ENCODE measurements around the gene PPP1R12B. TPM values are rescaled to one million over a fixed set of nuclear protein-coding genes. Genes with fewer than 3 reads are reported as not detected.
"Not testable (repeated sequence)": the region's sequence is repeated elsewhere in the genome, so short reads cannot be mapped to it uniquely, and the experiment has no call there.

Gene PPP1R12B
- total RNA-seq, 1 donor from 2014 or later: 13.5 TPM

- not testable (repeated sequence) for H3K27me3 Mint-ChIP-seq (ENCODE audit: low read depth); H3K4me1 Mint-ChIP-seq (ENCODE audit: low read depth); DNase-seq (ENCODE audit: low spot score); H3K4me3 Mint-ChIP-seq (ENCODE audit: low read depth); H3K9me3 Mint-ChIP-seq; H3K27ac Mint-ChIP-seq
- peaks cover 17% of the 10 kb centered on the region for H3K36me3 Mint-ChIP-seq (ENCODE audit: low read depth)
- intact Hi-C loops (cut with micrococcal nuclease): loop anchor here (5.0 kb wide), 1 partner anchor 72 kb away; no protein-coding TSS in a partner anchor
Observed at GRCh38 chr1:202499997-202500396, 151.5 kb downstream of the PPP1R12B start.

- no peaks in the 10 kb centered on the region for H3K27me3 Mint-ChIP-seq (ENCODE audit: low read depth)
- H3K36me3 Mint-ChIP-seq (ENCODE audit: low read depth): peaks cover 10% of the 10 kb centered on the region
- no peak overlapping the region for H3K4me3 Mint-ChIP-seq (ENCODE audit: low read depth)
- no peaks in the 10 kb centered on the region for H3K9me3 Mint-ChIP-seq
- no peak for DNase-seq (ENCODE audit: low spot score)
- H3K27ac Mint-ChIP-seq: no peak overlapping the region
- intact Hi-C loops (cut with micrococcal nuclease): loop anchor here (5.0 kb wide), 1 partner anchor 71 kb away; no protein-coding TSS in a partner anchor
- H3K4me1 Mint-ChIP-seq (ENCODE audit: low read depth): no peaks in the 10 kb centered on the region
Observed at GRCh38 chr1:202501281-202501680, 152.8 kb downstream of the PPP1R12B start.

GRCh38 chr1:202505356-202505755, 156.9 kb downstream of the PPP1R12B start:
- Mint-ChIP-seq H3K27ac (no peak overlapping the region), H3K9me3 (no peaks in the 10 kb centered on the region), H3K27me3 (ENCODE audit: low read depth) (no peaks in the 10 kb centered on the region), H3K4me3 (ENCODE audit: low read depth) (no peak overlapping the region), H3K4me1 (ENCODE audit: low read depth) (no peaks in the 10 kb centered on the region), H3K36me3 (ENCODE audit: low read depth) (peaks cover 5% of the 10 kb centered on the region)
- DNase-seq (ENCODE audit: low spot score): no peak
- intact Hi-C loops (cut with micrococcal nuclease): no loop called here

GRCh38 chr1:202505880-202506575, 157.5 kb downstream of the PPP1R12B start:
- DNase-seq (ENCODE audit: low spot score); intact Hi-C loops (cut with micrococcal nuclease); H3K4me1 Mint-ChIP-seq (ENCODE audit: low read depth); H3K27me3 Mint-ChIP-seq (ENCODE audit: low read depth); H3K4me3 Mint-ChIP-seq (ENCODE audit: low read depth); H3K27ac Mint-ChIP-seq; H3K9me3 Mint-ChIP-seq; H3K36me3 Mint-ChIP-seq (ENCODE audit: low read depth): not testable (repeated sequence)

- H3K4me3 Mint-ChIP-seq (ENCODE audit: low read depth); H3K9me3 Mint-ChIP-seq; DNase-seq (ENCODE audit: low spot score); H3K4me1 Mint-ChIP-seq (ENCODE audit: low read depth); H3K27ac Mint-ChIP-seq; intact Hi-C loops (cut with micrococcal nuclease); H3K36me3 Mint-ChIP-seq (ENCODE audit: low read depth); H3K27me3 Mint-ChIP-seq (ENCODE audit: low read depth): not testable (repeated sequence)
Observed at GRCh38 chr1:202508863-202509262, 160.4 kb downstream of the PPP1R12B start.

- H3K9me3 Mint-ChIP-seq; DNase-seq (ENCODE audit: low spot score); H3K36me3 Mint-ChIP-seq (ENCODE audit: low read depth); intact Hi-C loops (cut with micrococcal nuclease); H3K4me3 Mint-ChIP-seq (ENCODE audit: low read depth); H3K27me3 Mint-ChIP-seq (ENCODE audit: low read depth); H3K27ac Mint-ChIP-seq; H3K4me1 Mint-ChIP-seq (ENCODE audit: low read depth): not testable (repeated sequence)
Observed at GRCh38 chr1:202513875-202514274, 165.4 kb downstream of the PPP1R12B start.

- no peaks in the 10 kb centered on the region for H3K36me3 Mint-ChIP-seq (ENCODE audit: low read depth)
- H3K4me1 Mint-ChIP-seq (ENCODE audit: low read depth): peaks cover 10% of the 10 kb centered on the region
- no peak overlapping the region for H3K27ac Mint-ChIP-seq
- intact Hi-C loops (cut with micrococcal nuclease): no loop called here
- DNase-seq (ENCODE audit: low spot score): no peak
- no peaks in the 10 kb centered on the region for H3K27me3 Mint-ChIP-seq (ENCODE audit: low read depth)
- no peak overlapping the region for H3K4me3 Mint-ChIP-seq (ENCODE audit: low read depth)
- H3K9me3 Mint-ChIP-seq: no peaks in the 10 kb centered on the region
Observed at GRCh38 chr1:202516434-202516877, 168.0 kb downstream of the PPP1R12B start.

- H3K9me3 Mint-ChIP-seq; DNase-seq (ENCODE audit: low spot score); intact Hi-C loops (cut with micrococcal nuclease); H3K4me1 Mint-ChIP-seq (ENCODE audit: low read depth); H3K27me3 Mint-ChIP-seq (ENCODE audit: low read depth); H3K36me3 Mint-ChIP-seq (ENCODE audit: low read depth); H3K4me3 Mint-ChIP-seq (ENCODE audit: low read depth); H3K27ac Mint-ChIP-seq: not testable (repeated sequence)
Observed at GRCh38 chr1:202517146-202517545, 168.6 kb downstream of the PPP1R12B start.

- intact Hi-C loops (cut with micrococcal nuclease); H3K4me1 Mint-ChIP-seq (ENCODE audit: low read depth); H3K27me3 Mint-ChIP-seq (ENCODE audit: low read depth); DNase-seq (ENCODE audit: low spot score); H3K36me3 Mint-ChIP-seq (ENCODE audit: low read depth); H3K27ac Mint-ChIP-seq; H3K9me3 Mint-ChIP-seq; H3K4me3 Mint-ChIP-seq (ENCODE audit: low read depth): not testable (repeated sequence)
Observed at GRCh38 chr1:202518180-202518579, 169.7 kb downstream of the PPP1R12B start.

GRCh38 chr1:202518905-202519304, 170.4 kb downstream of the PPP1R12B start:
- H3K36me3 Mint-ChIP-seq (ENCODE audit: low read depth); intact Hi-C loops (cut with micrococcal nuclease); DNase-seq (ENCODE audit: low spot score); H3K4me1 Mint-ChIP-seq (ENCODE audit: low read depth); H3K9me3 Mint-ChIP-seq; H3K4me3 Mint-ChIP-seq (ENCODE audit: low read depth); H3K27me3 Mint-ChIP-seq (ENCODE audit: low read depth); H3K27ac Mint-ChIP-seq: not testable (repeated sequence)

GRCh38 chr1:202520129-202520856, 171.8 kb downstream of the PPP1R12B start:
- DNase-seq (ENCODE audit: low spot score); H3K27ac Mint-ChIP-seq; H3K36me3 Mint-ChIP-seq (ENCODE audit: low read depth); intact Hi-C loops (cut with micrococcal nuclease); H3K4me1 Mint-ChIP-seq (ENCODE audit: low read depth); H3K4me3 Mint-ChIP-seq (ENCODE audit: low read depth); H3K9me3 Mint-ChIP-seq; H3K27me3 Mint-ChIP-seq (ENCODE audit: low read depth): not testable (repeated sequence)

- intact Hi-C loops (cut with micrococcal nuclease); H3K9me3 Mint-ChIP-seq; H3K27ac Mint-ChIP-seq; H3K4me3 Mint-ChIP-seq (ENCODE audit: low read depth); H3K27me3 Mint-ChIP-seq (ENCODE audit: low read depth); DNase-seq (ENCODE audit: low spot score); H3K4me1 Mint-ChIP-seq (ENCODE audit: low read depth); H3K36me3 Mint-ChIP-seq (ENCODE audit: low read depth): not testable (repeated sequence)
Observed at GRCh38 chr1:202520857-202521216, 172.3 kb downstream of the PPP1R12B start.

- DNase-seq (ENCODE audit: low spot score); H3K9me3 Mint-ChIP-seq; H3K27me3 Mint-ChIP-seq (ENCODE audit: low read depth); H3K4me3 Mint-ChIP-seq (ENCODE audit: low read depth); H3K27ac Mint-ChIP-seq; H3K4me1 Mint-ChIP-seq (ENCODE audit: low read depth); intact Hi-C loops (cut with micrococcal nuclease); H3K36me3 Mint-ChIP-seq (ENCODE audit: low read depth): not testable (repeated sequence)
Observed at GRCh38 chr1:202521484-202521883, 173.0 kb downstream of the PPP1R12B start.

Data from activated T-helper 2 cell treated with anti-CD3 and anti-CD28 coated beads, Interferon-gamma antibody, Interleukin-2, Interleukin-4, amounts not matched to agents 10 μg/mL and 5 μg/mL and 100 μg/mL, durations not matched to agents 14 hours and 24 hours and 36 hours (primary cell).